ENCODE data around the gene RHOJ. TPM values are rescaled to one million over a fixed set of nuclear protein-coding genes. Genes with fewer than 3 reads are reported as not detected.
"Not testable (repeated sequence)": the region's sequence is repeated elsewhere in the genome, so short reads cannot be mapped to it uniquely, and the experiment has no call there.

RHOJ gene
- 1.8 TPM for total RNA-seq

DNA sequence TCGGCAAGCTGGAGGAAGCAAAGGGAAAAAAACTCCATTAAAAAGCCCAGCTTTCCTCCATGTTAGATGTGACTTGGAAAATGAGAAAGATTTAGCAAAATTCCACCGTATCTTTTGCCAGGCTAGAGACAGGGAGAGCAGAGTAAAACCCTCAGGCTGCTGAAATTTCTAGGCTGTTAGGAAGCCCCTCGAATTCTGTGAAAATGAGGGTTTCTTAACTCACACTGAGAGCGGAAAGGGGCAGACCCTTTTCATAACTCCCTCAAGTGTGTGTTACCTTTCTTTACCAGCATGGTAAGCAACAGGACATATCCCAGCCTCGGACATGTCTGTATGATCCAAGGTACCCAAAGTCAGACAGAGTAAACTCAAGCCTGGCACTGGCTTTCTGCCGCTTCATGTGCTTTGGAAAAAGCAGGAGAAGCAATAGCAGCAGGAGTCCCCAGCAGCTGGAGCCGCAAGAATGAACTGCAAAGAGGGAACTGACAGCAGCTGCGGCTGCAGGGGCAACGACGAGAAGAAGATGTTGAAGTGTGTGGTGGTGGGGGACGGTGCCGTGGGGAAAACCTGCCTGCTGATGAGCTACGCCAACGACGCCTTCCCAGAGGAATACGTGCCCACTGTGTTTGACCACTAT, at the start of gene RHOJ:
TSS of gene RHOJ (plus strand) at position 37 of the 637 bp plus-strand sequence. CDS start at position 464, 427 bp downstream.
- DNase-seq (ENCODE audit: low spot score), result no peak
- ATAC-seq, result no peak

DNA sequence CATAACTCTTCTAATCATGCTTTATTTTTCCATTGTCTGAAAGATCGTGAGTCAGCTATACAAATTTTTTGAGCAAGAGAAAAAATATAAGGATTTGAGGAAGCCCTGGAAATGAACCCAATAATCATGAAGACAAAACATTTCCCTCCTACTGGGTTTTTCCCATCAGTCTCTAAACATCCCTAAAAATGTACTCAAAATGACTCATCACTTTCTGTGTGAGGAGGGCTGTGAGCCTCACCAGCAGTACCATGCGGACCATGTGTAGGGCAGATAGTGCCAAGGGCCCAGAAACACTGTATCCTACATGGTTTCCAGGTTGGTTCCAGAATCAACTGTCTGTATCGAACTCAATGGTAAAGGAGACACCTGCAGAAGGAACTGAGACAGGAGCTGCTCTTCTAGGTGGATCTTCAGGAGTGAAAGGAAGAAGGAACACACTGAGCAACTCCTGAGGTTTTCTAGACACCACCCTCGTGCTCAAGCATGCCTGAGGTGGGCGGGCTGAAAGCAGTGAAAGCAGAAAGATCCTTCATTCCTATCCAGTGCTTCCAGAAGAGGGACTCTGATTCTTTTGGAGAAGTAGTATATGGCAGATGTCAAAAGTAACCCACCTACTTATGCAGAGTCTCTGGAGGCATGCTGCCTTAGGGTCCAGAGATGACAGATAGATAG, 48.6 kb upstream of the RHOJ start:
- no peak for ATAC-seq
- DNase-seq (ENCODE audit: low spot score), result no peak

DNA sequence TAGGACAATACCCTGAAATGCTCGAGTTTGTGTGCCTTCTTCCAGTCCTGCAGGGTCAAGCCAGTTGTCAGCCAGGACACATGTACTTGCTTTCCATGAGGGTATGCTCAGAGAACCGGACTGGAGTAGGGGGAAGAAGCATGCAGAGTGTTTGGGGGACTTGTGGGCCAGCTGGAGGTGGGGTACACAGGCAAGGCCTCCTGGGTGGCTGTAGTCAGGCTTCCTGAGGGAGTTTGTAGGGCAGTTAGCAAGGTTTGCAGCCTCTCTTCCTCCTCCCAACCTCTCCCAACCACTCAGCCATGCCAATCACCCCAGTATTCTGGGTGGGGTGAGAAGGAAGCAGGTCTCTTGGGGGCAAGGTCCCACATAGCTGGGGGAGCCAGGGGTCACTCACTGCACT, 47.0 kb upstream of the RHOJ start:
- ATAC-seq, result no peak
- DNase-seq (ENCODE audit: low spot score), result no peak

DNA sequence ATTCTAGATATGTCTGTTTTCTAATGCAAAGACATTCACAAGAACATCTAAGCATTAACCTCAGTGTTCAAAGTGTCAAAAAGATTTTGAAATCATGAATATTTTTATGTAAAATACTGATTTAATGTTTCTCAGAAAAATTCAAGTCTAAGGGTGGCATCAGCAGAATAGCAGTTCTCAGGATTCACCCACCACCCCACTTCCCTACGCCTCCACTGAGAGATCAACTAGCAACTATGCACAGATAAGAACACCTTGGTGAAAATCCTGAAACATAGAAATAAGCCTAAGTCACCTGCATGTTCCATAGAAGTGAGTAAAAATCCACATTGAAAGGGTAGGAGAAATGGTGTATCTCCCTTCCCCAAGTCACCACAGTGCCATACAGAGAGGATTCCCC, 40.9 kb upstream of the RHOJ start:
- DNase-seq (ENCODE audit: low spot score) (no peak), ATAC-seq (no peak)

DNA sequence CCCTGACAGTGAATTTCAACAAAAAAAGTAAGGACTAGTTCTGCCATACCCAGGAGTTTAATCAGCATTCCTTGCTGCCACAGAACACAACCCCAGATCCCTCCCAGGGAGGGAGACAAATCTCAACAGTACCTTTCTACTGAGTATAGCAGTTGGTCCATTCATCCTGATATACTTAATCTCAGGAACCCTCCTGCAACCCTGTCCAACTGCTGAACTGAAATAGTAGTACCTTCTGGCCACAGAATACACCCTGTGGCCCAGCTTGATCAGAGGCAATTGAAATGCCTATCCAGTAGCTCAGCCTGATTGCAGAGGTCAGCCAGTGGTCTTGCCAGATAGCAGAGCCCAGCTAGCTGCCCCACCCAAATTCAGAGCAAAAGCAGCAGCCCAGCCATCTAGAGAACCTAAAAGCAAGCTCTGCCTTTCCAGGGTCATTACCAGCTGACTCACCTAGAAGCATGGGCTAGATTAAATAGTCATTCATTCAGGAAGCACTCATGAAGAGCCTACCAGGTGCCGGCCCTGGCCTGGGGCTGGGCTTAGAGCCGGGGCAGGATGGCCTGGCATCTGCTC, 40.0 kb upstream of the RHOJ start:
- no peak for ATAC-seq
- no peak for DNase-seq (ENCODE audit: low spot score)

DNA sequence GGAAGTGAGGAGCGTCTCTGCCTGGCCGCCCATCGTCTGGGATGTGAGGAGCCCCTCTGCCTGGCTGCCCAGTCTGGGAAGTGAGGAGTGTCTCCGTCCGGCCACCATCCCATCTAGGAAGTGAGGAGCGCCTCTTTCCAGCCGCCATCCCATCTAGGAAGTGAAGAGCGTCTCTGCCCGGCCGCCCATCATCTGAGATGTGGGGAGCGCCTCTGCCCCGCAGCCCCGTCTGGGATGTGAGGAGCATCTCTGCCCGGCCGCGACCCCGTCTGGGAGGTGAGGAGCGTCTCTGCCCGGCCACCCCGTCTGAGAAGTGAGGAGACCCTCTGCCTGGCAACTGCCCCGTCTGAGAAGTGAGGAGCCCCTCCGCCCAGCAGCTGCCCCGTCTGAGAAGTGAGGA, 39.0 kb upstream of the RHOJ start:
- not testable (repeated sequence) for ATAC-seq; DNase-seq (ENCODE audit: low spot score)

DNA sequence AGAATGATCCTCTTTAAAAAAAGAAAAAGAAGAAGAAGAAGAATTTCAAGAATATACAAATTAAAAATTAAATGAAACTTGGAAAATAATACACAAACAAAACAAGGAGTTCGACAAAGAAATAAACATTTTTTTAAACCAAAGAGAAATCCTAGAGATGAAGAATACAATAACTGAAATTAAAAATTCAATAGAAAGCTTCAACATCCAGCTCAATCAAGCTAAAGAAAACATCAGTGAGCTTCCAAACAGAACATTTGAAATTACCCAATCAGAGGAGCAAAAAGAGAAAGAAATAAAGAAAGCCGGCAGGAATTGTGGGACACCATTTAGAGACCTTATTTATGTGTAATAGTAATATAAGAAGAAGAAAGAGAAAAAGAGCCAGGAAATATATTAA, 37.2 kb upstream of the RHOJ start:
- ATAC-seq (no peak), DNase-seq (ENCODE audit: low spot score) (no peak)

DNA sequence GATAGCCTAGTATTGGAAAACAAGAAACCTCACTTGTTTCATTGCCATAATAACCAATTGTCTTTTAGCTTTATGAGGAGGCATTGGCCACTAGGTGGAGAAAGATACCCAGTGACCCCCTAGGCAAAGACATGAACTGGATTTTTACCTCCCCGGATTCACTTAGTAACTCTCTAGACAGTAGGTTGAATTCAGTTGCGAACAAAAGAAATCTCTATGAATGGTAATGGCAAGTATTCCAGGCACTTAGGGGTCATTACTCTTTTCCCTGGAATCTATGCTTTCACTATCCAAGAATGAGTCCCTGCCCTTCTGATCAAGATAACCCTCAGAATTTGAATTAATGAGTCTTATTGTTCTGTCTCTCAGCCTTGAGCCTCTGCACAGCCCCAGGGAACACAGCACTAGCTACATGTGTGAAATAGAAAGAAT, 29.5 kb upstream of the RHOJ start:
- peak; percentile 47 for ATAC-seq
- no peak for DNase-seq (ENCODE audit: low spot score)

DNA sequence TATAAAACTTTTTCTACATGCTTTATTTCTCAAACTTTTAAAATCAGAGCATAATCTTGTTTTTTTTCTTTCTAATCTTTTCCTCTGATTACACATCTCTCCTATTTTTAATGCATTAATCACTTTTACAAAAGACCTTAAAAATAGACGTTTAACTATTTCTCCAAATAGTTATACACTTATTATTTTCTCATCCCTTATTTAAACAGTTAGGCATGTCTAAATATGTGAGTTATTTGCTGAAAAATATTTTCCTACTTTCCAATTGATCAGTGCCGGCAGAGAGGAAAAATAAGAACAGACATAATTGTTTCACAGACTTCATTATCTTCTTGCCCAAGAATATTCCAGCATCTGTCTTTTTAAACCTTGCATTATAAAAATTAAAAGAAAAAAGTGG, 28.7 kb upstream of the RHOJ start:
- ATAC-seq (no peak), DNase-seq (ENCODE audit: low spot score) (no peak)

DNA sequence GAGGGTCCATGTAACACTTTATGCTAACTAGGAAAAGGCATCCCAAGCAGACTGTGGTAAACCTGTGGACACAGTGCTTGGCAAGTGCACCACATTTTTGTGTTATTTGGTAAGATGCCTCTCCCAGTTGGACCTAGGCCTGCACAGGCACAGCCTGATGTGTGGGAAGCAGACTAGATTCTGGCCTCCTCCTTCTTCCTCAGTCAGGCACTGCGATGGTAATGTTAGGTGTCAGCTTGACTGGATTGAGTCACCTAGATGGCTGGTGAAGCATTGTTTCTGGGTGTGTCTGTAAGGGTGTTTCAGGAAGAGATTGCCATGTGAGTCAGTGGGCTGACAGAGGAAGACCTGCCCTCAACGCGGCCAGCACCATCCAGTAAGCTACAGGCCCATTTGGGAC, 25.3 kb upstream of the RHOJ start:
- ATAC-seq, result no peak
- no peak for DNase-seq (ENCODE audit: low spot score)

DNA sequence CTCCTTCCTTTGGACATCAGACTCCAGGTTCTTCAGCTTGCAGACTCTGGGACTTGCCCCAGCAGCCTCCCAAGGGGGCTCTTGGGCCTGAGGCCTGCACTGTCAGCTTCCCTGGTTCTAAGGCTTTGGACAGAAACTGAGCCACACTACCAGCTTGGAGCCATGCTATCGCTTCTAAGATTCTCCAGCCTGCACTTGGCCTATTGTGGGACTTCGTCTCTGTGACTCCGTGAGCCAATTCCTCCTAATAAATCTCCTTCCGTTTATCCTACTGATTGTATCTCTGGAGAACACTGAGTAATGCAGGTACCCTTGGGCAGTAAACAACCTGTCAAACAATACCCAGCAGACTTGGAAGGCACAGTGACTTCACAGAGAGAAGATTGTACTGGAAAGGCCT, 24.9 kb upstream of the RHOJ start:
- ATAC-seq, result no peak
- no peak for DNase-seq (ENCODE audit: low spot score)

DNA sequence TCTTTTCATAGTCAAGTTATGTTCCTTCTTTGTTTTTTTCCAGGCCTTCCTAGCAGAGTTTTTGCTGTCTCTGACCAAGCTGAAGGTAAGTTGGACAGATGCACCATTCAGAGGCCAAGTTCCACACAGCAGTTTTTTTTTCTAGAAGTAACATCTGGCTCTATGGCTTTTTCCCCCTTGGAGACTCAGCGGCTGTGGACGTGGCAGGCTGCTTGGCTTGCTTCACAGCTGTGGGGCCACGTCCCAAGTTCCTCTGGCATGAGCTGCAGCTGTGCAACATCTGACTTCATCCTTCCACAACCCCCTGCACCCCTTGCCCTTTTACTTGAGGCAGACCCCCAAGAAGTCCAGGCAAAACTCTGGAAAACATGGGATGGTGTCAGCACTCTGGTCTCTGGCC, 24.2 kb upstream of the RHOJ start:
- ATAC-seq (no peak), DNase-seq (ENCODE audit: low spot score) (no peak)

DNA sequence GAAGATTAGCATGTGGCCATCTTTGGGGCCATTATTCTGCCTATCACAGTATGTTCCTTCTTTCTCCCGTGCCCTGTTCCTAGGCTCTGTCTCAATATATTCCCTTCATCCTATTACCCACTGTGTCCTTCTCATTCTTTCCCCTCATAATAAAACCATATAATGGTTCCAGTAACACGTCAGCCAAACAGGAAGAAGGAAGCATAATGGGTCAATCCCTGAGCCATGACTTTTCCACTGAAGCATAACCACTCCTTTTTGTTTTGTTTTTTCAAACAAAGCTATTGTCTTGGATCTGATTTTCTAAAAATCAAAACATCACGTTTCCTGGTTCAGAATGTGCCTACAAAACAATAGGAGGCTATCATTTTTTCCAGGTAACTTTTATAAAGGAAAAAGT, 21.3 kb upstream of the RHOJ start:
- DNase-seq (ENCODE audit: low spot score) (no peak), ATAC-seq (no peak)

DNA sequence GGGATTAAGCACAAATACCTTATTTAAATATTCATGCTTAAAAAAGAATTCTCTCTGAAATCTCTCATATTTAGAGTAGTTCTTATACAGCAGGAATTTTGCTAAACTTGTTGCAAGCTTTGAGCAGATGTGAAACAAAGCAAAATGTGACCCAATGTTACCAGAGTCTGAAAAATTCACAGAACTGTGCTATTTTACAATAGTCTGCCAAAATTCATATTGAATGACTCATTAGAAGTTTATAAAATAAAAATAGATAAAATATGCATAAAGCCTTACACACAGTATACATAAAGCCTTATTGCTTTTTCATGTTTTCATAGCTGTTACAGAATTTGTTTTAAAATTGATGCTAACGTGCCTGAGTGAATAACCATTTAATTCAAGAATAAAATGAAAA, 17.8 kb upstream of the RHOJ start:
- ATAC-seq (no peak), DNase-seq (ENCODE audit: low spot score) (no peak)

DNA sequence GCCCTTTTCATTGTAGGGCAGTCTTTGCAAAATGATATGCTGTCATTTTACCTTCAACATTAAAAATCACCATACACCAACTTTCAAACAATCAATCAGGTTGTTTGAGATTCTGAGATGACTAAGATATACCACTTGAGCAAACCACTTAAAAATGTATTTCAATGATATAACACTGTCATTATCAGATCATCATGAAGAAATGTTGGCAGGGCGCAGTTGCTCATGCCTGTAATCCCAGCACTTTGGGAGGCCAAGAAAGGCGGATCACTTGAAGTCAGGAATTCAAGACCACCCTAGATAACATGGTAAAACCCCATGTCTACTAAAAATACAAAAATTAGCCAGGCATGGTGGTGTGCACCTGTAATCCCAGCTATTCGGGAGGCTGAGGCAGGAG, 13.0 kb upstream of the RHOJ start:
- no peak for ATAC-seq

DNA sequence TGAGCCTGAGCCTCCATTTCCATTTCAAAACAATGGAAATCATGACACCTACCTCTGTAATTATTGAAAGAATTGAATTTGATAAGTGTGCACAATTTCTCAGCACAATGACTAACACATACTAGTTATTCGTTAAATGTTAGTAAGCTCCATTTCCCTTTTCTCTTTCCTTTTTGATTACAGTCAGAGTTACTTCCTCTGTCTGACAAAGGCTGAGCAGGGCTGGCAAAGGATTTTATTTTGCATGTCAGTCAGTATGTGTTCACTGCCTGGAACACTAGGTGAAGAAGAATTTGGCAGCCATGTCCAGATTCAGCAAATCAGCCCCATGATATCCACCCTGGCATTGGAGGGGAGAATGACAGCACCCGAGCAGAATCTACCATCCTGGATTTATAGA, 12.2 kb upstream of the RHOJ start:
- DNase-seq (ENCODE audit: low spot score), result no peak
- ATAC-seq, result peak; percentile 19

More for the DNA sequence above, 13.0 kb upstream of the RHOJ start:
- DNase-seq (ENCODE audit: low spot score), result no peak

DNA sequence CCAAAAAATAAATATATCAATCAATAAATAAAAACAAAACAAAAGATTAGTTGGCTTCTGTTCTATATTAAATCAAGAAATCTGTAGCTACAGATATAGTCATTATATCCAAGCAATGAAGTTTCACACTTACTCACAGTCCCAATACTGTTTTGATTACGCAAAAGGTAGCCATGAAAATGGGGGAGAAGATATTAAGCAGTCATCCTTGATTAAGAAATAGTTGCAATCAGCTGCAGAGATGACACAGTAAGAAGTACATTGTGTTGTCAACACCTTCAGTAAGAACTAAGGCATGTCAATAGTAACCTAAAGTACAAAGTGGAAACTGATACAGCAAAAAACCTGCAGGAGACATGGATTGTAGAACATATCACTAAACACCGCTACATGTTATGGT, 11.0 kb upstream of the RHOJ start:
- DNase-seq (ENCODE audit: low spot score) (no peak), ATAC-seq (no peak)

DNA sequence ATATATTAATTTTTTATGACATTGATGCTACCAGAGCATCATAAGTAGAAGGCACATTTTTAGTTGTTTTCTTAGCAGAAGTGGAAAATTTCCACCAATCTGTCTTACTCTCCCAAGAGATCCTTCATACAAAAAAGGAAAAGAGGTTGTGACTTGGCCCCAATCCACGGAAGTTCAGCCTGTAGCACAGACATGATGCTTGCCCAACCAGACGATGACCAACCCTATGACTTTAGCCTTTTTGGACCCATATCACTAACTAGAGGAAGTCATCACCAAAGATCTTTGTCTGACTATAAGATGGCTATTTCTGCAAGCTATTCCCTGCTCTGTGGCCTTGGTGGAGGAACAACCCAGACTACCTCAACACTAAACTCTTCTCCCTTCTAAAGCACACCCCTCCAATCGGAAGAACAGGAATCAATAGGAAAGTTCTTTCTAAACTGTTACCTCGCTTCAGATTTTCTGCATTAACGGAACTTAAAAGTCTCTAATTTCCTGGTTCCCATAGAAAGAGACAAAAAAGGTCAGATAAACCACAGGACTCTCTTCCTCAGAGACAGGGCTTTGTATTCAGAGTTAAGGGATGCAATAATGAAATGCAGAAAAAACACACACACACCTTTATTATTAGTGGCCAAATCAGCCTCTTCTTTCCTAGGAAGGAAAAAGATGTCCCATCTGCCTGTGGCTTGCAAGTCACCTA, 4.1 kb upstream of the RHOJ start:
- ATAC-seq, result no peak
- DNase-seq (ENCODE audit: low spot score), result no peak

DNA sequence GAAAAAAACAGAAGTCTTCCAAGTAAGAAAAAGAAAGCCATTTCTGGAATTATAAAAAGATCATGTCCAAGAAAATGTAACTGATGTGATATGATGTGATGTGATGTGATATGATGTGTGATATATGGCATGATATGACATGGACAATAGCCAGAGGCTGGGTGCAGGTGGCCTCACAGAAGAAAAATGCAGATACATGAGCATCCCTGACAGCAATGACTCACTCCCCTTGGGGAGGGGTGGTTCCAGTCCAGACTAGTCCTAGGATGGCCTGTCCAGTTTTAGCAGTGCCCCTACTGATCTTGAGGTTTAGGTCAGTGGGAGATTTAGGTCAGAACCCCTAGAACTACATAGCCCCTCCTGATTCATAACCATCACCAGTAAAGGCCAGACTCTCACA, 3.5 kb upstream of the RHOJ start:
- ATAC-seq (no peak), DNase-seq (ENCODE audit: low spot score) (no peak)

DNA sequence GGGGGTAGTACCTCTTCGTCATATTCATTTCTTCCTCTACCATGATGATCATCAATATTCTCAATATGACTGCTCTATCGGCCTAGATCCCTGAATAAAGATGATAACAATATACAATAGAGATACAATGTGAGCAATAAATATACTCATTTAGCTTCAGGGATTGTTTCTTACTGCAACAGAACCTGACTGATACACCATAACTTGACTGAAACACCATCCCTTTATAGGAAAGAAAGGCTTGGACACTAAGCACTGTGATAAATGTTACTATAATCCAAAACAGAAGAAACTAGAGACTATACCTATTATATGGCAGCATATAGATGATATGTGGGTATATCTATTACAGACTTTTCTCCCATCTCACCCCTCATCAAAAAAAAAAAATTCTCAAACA, 1.2 kb upstream of the RHOJ start:
- ATAC-seq (no peak), DNase-seq (ENCODE audit: low spot score) (no peak)

DNA sequence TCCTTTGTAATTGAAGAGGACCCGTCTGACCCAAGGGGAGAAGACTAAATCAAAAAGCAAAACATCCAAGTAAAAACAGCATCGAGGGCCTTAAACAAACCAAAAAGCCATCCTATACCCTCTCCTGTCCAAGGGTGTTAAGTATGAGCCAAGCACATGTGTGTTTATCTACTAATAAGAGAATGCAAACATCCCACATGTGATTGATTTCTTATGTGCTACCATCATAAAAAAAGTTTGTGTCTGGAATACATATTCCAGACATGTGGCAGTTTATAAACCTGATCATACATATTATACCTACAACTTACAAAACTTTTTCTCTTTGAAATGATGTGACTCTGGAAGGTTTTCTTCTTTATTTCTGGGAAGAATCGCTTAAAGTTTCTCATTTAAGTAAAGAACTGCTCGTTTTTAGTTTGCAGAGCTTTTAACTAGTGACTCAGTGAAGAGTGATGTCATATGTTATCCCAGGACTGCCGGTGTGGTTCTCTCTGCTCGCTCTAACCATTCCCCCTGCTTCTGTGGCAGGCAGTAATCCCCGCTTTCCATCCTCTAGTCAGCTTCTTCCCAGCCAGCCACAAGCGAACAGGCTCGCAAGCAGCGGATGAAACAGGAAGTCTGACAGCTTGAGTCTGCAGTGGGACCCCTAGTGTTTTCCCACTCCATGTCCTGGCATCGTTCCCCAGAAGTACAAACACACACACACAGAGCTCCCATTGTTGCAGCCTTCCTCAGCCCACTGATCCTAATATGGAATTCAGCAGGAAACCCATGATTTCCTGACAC, 431 bp upstream of the RHOJ start:
- ATAC-seq (peak; percentile 81), DNase-seq (ENCODE audit: low spot score) (peak; percentile 48)
